ENCODE results near the gene SLC12A8.

The SLC12A8 gene

GRCh38 chr3:125143982-125144652, 68.4 kb downstream of the SLC12A8 start:
- DNase-seq (ENCODE audit: extremely low read depth, low read depth) = no peak
- no peak for TF ChIP-seq CTCF (IDR thresholded peaks at IDR 0.05; ENCODE audit: low read depth, low read length)

- DNase-seq (ENCODE audit: extremely low read depth, low read depth) = no peak
- no peak for TF ChIP-seq CTCF (IDR thresholded peaks at IDR 0.05; ENCODE audit: low read depth, low read length)
Measured at GRCh38 chr3:125143538-125143937, 69.0 kb downstream of the SLC12A8 start.

- DNase-seq (ENCODE audit: extremely low read depth, low read depth) = no peak
- TF ChIP-seq CTCF (IDR thresholded peaks at IDR 0.05; ENCODE audit: low read depth, low read length) = no peak
Measured at GRCh38 chr3:125142940-125143339, 69.6 kb downstream of the SLC12A8 start.

- TF ChIP-seq CTCF (IDR thresholded peaks at IDR 0.05; ENCODE audit: low read depth, low read length) = no peak
- no peak for DNase-seq (ENCODE audit: extremely low read depth, low read depth)
Measured at GRCh38 chr3:125142420-125142778, 70.1 kb downstream of the SLC12A8 start.

GRCh38 chr3:125141596-125142419, 70.7 kb downstream of the SLC12A8 start:
- no peak for DNase-seq (ENCODE audit: extremely low read depth, low read depth)

GRCh38 chr3:125140818-125141595, 71.5 kb downstream of the SLC12A8 start:
- no peak for TF ChIP-seq CTCF (IDR thresholded peaks at IDR 0.05; ENCODE audit: low read depth, low read length)
- DNase-seq (ENCODE audit: extremely low read depth, low read depth) = no peak

More at GRCh38 chr3:125141596-125142419, 70.7 kb downstream of the SLC12A8 start:
- peak; percentile 24 for TF ChIP-seq CTCF (IDR thresholded peaks at IDR 0.05; ENCODE audit: low read depth, low read length)
